Tibial artery (tissue), 4 donors: ENCODE results near the gene IWS1.
"Not testable (repeated sequence)": the region's sequence is repeated elsewhere in the genome, so short reads cannot be mapped to it uniquely, and the experiment has no call there.

Experiments
- DNase-seq, 2 donors: peaks; one replicate each; pipeline ENCODE4 v3.0.0-alpha.2; 2019
- H3K27ac ChIP-seq, 2 donors: fragments of 200-600 bp; sonication (generic) in 1 of 2; 1 replicate in 1 of 2; 2 replicates in 1 of 2; pipeline ENCODE4 v1.5.1; 2018 to 2019; ENCODE audit warnings: mild to moderate bottlenecking in 1 of 2
- H3K27me3 ChIP-seq, 2 donors: fragments of 200-600 bp; sonication (generic) in 1 of 2; one replicate each; pipeline versions ENCODE4 v1.5.1 to v1.6.0; 2016 to 2019
- H3K36me3 ChIP-seq, 3 donors: fragments of 200-600 bp; sonication (generic) in 2 of 3; one replicate each; pipeline ENCODE4 v1.5.1; 2016 to 2019; ENCODE audit warnings: mild to moderate bottlenecking in 2 of 3
- H3K4me1 ChIP-seq, 4 donors: fragments of 200-600 bp; sonication (generic) in 2 of 4; 1 replicate in 3 of 4; 2 replicates in 1 of 4; pipeline ENCODE4 v1.5.1; 2016 to 2019
- H3K4me3 ChIP-seq, 2 donors: fragments of 200-600 bp; sonication (generic) in 1 of 2; 1 replicate in 1 of 2; 2 replicates in 1 of 2; pipeline ENCODE4 v1.5.1; 2018 to 2019; ENCODE audit warnings: mild to moderate bottlenecking in 2 of 2
- H3K9me3 ChIP-seq, 3 donors: fragments of 200-600 bp; sonication (generic) in 1 of 3; one replicate each; pipeline ENCODE4 v1.5.1; 2016 to 2019
- CTCF ChIP-seq, 2 experiments: fragments of 200-600 bp in 1 of 2; fragments of 450-650 bp in 1 of 2; IDR thresholded peaks; one replicate each; pipeline ENCODE4 v1.5.1; 2017 to 2019; ENCODE audit warnings: antibody characterized with exemption in 2 of 2, mild to moderate bottlenecking in 1 of 2, moderate library complexity in 1 of 2
- intact Hi-C: fragments of 100-400 bp; cut with DNase I; formaldehyde crosslinking; loops from one replicate; pipeline ENCODE4 v1.15.0; 2023; ENCODE audit warnings: low total_unique reads

Gene IWS1

GRCh38 chr2:127531221-127531648, 4.9 kb upstream of the IWS1 start:
- H3K4me1 ChIP-seq = peaks cover 0 to 5% (median 2%) of the 10 kb centered on the region in 4 donors
- peaks cover 0 to 14% of the 10 kb centered on the region in 2 donors for H3K27me3 ChIP-seq
- no peak for TF ChIP-seq CTCF (IDR thresholded peaks at IDR 0.05)
- H3K9me3 ChIP-seq = no peaks in the 10 kb centered on the region
- no peak overlapping the region for H3K27ac ChIP-seq
- no peak overlapping the region for H3K4me3 ChIP-seq
- intact Hi-C loops = no loop called here
- no peak for DNase-seq
- no peaks in the 10 kb centered on the region for H3K36me3 ChIP-seq

GRCh38 chr2:127530245-127531140, 4.2 kb upstream of the IWS1 start:
- Histone ChIP-seq H3K4me3 (no peak overlapping the region), H3K4me1 (peaks cover 0 to 5% (median 3%) of the 10 kb centered on the region in 4 donors), H3K27ac (no peak overlapping the region), H3K36me3 (no peaks in the 10 kb centered on the region), H3K9me3 (no peaks in the 10 kb centered on the region), H3K27me3 (peaks cover 0 to 8% of the 10 kb centered on the region in 2 donors)
- intact Hi-C loops = no loop called here
- no peak for TF ChIP-seq CTCF (IDR thresholded peaks at IDR 0.05)
- DNase-seq = no peak

DNA sequence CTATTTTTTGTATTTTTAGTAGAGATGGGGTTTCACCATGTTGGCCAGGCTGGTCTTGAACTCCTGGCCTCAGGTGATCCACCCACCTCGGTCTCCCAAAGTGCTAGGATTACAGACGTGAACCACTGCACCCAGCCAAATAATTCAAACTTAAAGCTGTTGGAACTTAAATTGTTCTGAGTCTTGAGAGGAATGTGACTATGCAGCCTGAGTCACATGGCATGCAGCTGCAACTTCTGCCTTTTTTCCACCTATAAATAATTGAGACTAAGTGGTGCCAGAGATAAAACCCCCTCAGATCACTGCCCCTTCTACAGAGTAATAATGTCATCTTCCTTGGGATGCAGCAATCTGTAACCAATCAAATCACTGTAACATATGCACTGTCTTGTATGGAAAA, 3.1 kb upstream of the IWS1 start:
- DNase-seq, H3K4me3 ChIP-seq, H3K9me3 ChIP-seq, H3K27ac ChIP-seq, H3K36me3 ChIP-seq, H3K27me3 ChIP-seq: not testable (repeated sequence)
- peaks cover 0 to 16% (median 12%) of the 10 kb centered on the region in 4 donors for H3K4me1 ChIP-seq
- intact Hi-C loops = loop anchor here (5.0 kb wide), 1 partner anchor 108 kb away; no protein-coding TSS in a partner anchor

- Histone ChIP-seq H3K4me1 (peaks cover 0 to 22% (median 20%) of the 10 kb centered on the region in 4 donors), H3K27ac (no peak overlapping the region), H3K36me3 (peaks cover 0 to 1% (median 0%) of the 10 kb centered on the region in 3 donors), H3K9me3 (no peaks in the 10 kb centered on the region), H3K27me3 (peaks cover 0 to 2% of the 10 kb centered on the region in 2 donors), H3K4me3 (no peak overlapping the region)
- intact Hi-C loops = loop anchor here (5.0 kb wide), 1 partner anchor 109 kb away; no protein-coding TSS in a partner anchor
- DNase-seq = no peak
- TF ChIP-seq CTCF (IDR thresholded peaks at IDR 0.05) = no peak
Observed at GRCh38 chr2:127528487-127528886, 2.2 kb upstream of the IWS1 start.

DNA sequence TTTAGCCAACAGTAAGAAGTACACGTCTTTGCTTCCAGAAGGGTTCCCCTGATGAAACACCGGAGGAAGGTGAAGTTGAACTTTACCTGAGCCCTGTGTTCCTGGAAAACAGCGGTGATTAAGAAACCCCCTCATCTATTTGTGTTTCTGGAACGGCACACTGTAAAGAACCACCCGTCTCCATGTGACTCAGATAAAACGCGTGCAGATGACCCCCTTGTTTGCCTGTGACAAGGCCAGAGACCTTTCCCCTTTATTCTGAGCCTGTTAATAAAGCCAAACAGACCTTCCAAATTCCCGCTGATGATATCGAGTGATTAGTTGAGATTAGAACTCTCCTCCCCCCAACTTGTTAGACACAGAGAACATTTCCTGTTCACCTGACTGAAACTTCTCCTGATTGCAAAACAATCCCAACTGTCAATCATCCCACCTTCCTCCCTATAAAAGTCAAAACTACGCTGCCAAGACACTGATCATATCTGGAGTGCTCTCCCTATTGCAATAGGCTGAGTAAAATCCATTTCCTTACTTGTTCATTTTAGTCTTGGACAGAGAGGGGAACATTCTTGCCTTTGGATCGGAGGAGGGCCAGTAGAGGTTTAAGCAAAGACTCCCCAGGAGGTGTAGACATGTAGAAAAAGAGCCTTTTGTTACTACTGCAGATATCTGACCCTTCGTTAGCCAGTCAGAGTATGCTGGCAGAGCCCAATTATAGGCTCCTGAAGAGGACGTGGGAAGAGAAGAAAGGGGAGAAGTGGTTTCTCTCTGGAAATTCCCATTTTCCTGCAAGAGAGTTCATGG, 914 bp upstream of the IWS1 start:
- peak overlapping the region; percentile 91 for H3K27ac ChIP-seq
- H3K4me1 ChIP-seq = peaks cover 0 to 23% (median 20%) of the 10 kb centered on the region in 4 donors
- no peaks in the 10 kb centered on the region for H3K9me3 ChIP-seq
- peaks cover 0 to 10% (median 0%) of the 10 kb centered on the region in 3 donors for H3K36me3 ChIP-seq
- peak overlapping the region; percentile 77 to 84 for H3K4me3 ChIP-seq
- H3K27me3 ChIP-seq = no peaks in the 10 kb centered on the region
- no peak for TF ChIP-seq CTCF (IDR thresholded peaks at IDR 0.05)
- DNase-seq = no peak
- intact Hi-C loops = loop anchor here (5.0 kb wide), 1 partner anchor 110 kb away; no protein-coding TSS in a partner anchor
